Regular cardiac myocyte (primary cell): ENCODE measurements around the gene ADK. TPM values are rescaled to one million over a fixed set of nuclear protein-coding genes. Genes with fewer than 3 reads are reported as not detected.

Experiments
- total RNA-seq: library from RNA; depleted of rRNA; stranded (reverse); fragments of >200 nt; gene quantifications from 2 replicates; pipeline ENCODE4 v1.2.3, GENCODE V29; 2014

ADK gene
- total RNA-seq = 29.6 and 82.4 TPM in 2 replicates

GRCh38 chr10:74150990-74151878, at the start of gene ADK:
Gene ADK (plus strand): TSS chr10:74151221. CDS start chr10:74151279, 58 bp downstream.

GRCh38 chr10:74150204-74150989, 624 bp upstream of the ADK start, which contains the start of gene AP3M1:
Gene AP3M1 (minus strand): TSS chr10:74150828. CDS start chr10:74138379, 12,449 bp downstream.

Other genes with a start within 250 kb of the ADK start
- gene PLAU, start 240.1 kb upstream of the ADK start, total RNA-seq = 53.0 and 130 TPM in 2 replicates
- 186 and 187 TPM in 2 replicates for gene VCL, start 153.1 kb upstream of the ADK start, total RNA-seq
- 26.8 and 33.9 TPM in 2 replicates for gene AP3M1, start 393 bp upstream of the ADK start, total RNA-seq